Measurements from ENCODE around the gene GPR55.

DNA sequence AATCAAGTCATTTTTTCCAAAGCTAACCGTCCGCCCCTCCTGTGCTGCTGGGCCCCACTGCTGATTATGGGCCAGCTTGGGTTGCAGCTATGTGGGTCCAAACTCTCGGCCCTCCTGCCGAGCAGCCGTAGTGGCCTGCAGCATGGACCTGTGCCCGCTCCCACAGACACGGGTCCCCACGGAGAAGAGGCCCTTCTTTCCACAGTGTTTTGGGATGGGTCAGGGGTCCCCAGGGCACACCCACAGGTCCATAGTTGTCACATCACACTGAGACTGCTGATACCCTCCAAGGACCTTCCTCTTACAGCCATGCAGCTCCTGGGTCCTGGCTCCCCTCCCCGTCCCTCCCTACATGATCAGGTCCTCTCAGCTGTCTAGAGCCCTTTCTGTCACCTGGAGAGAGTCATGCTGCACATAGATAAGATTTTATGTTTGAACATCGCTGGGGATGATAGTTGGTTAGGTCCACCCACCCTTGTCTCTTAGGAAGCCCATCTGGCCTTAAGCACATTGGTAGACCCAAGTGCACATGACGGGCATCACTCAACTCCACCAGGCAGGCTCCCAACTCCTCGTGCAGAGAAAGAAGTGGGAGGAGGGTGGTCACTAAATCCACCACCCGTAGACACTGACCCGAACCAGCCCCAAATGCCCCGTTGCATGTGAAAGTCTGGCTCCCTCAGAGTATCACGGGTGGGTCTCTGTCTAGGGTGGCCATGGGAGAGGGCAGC lies 17.5 kb downstream of the GPR55 start:
- TF ChIP-seq, protein P1, sequence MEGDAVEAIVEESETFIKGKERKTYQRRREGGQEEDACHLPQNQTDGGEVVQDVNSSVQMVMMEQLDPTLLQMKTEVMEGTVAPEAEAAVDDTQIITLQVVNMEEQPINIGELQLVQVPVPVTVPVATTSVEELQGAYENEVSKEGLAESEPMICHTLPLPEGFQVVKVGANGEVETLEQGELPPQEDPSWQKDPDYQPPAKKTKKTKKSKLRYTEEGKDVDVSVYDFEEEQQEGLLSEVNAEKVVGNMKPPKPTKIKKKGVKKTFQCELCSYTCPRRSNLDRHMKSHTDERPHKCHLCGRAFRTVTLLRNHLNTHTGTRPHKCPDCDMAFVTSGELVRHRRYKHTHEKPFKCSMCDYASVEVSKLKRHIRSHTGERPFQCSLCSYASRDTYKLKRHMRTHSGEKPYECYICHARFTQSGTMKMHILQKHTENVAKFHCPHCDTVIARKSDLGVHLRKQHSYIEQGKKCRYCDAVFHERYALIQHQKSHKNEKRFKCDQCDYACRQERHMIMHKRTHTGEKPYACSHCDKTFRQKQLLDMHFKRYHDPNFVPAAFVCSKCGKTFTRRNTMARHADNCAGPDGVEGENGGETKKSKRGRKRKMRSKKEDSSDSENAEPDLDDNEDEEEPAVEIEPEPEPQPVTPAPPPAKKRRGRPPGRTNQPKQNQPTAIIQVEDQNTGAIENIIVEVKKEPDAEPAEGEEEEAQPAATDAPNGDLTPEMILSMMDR (IDR thresholded peaks at IDR 0.05), result no peak
- no peak for TF ChIP-seq POLR2A (IDR thresholded peaks at IDR 0.05)
